ENCODE results near the gene ANKHD1.

- TF ChIP-seq, protein P1, sequence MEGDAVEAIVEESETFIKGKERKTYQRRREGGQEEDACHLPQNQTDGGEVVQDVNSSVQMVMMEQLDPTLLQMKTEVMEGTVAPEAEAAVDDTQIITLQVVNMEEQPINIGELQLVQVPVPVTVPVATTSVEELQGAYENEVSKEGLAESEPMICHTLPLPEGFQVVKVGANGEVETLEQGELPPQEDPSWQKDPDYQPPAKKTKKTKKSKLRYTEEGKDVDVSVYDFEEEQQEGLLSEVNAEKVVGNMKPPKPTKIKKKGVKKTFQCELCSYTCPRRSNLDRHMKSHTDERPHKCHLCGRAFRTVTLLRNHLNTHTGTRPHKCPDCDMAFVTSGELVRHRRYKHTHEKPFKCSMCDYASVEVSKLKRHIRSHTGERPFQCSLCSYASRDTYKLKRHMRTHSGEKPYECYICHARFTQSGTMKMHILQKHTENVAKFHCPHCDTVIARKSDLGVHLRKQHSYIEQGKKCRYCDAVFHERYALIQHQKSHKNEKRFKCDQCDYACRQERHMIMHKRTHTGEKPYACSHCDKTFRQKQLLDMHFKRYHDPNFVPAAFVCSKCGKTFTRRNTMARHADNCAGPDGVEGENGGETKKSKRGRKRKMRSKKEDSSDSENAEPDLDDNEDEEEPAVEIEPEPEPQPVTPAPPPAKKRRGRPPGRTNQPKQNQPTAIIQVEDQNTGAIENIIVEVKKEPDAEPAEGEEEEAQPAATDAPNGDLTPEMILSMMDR (IDR thresholded peaks at IDR 0.05), result no peak
- TF ChIP-seq POLR2A (IDR thresholded peaks at IDR 0.05), result no peak
- TF ChIP-seq EP300 (IDR thresholded peaks at IDR 0.05), result no peak
- no peak for TF ChIP-seq POLR2AphosphoS5 (IDR thresholded peaks at IDR 0.05)
Observed at GRCh38 chr5:140365282-140365681, 36.4 kb upstream of the ANKHD1 start.
